GM21737 (cell line): ENCODE results near the gene KATNB1.
"Not testable (repeated sequence)": the region's sequence is repeated elsewhere in the genome, so short reads cannot be mapped to it uniquely, and the experiment has no call there.

Source experiments
- ATAC-seq: cut with Tn5 transposase; IDR thresholded peaks from one replicate; pipeline ENCODE4 v1.9.1; 2021; ENCODE audit warnings: mild to moderate bottlenecking, moderate library complexity; ENCODE audit not compliant: unreplicated experiment

The KATNB1 gene

GRCh38 chr16:57724531-57724930 is 11.0 kb upstream of the KATNB1 start:
- ATAC-seq, result no peak

GRCh38 chr16:57725151-57725550 is 10.4 kb upstream of the KATNB1 start:
- no peak for ATAC-seq

GRCh38 chr16:57725554-57725953 is 10.0 kb upstream of the KATNB1 start:
- ATAC-seq, result no peak

- ATAC-seq, result no peak
These were observed 9.6 kb upstream of the KATNB1 start for GRCh38 chr16:57725976-57726375.

GRCh38 chr16:57726433-57726947 is 9.1 kb upstream of the KATNB1 start:
- no peak for ATAC-seq

- ATAC-seq, result no peak
These were observed 8.0 kb upstream of the KATNB1 start for GRCh38 chr16:57727610-57728009.

GRCh38 chr16:57728336-57729181 is 7.0 kb upstream of the KATNB1 start:
- no peak for ATAC-seq

- no peak for ATAC-seq
These were observed 6.4 kb upstream of the KATNB1 start for GRCh38 chr16:57729182-57729484.

- not testable (repeated sequence) for ATAC-seq
These were observed 5.7 kb upstream of the KATNB1 start for GRCh38 chr16:57729852-57730251.

GRCh38 chr16:57730771-57731730 is 4.5 kb upstream of the KATNB1 start:
- ATAC-seq, result no peak

GRCh38 chr16:57732037-57732436 is 3.5 kb upstream of the KATNB1 start:
- ATAC-seq, result no peak

- no peak for ATAC-seq
These were observed 2.9 kb upstream of the KATNB1 start for GRCh38 chr16:57732714-57733113.

GRCh38 chr16:57734308-57734924 is 1.2 kb upstream of the KATNB1 start:
- ATAC-seq, result no peak

- peak; percentile 82 for ATAC-seq
These were observed 430 bp upstream of the KATNB1 start for GRCh38 chr16:57734925-57735754.

- ATAC-seq, result no peak
These were observed 1.1 kb downstream of the KATNB1 start for GRCh38 chr16:57736419-57737351.

GRCh38 chr16:57738844-57739243 is 3.3 kb downstream of the KATNB1 start:
- no peak for ATAC-seq

- ATAC-seq, result no peak
These were observed 4.3 kb downstream of the KATNB1 start for GRCh38 chr16:57739756-57740422.

GRCh38 chr16:57740423-57741071 is 5.0 kb downstream of the KATNB1 start:
- ATAC-seq, result no peak
